Measurements from ENCODE around the gene TMTC4. TPM values are rescaled to one million over a fixed set of nuclear protein-coding genes. Genes with fewer than 3 reads are reported as not detected.

Gene TMTC4
- total RNA-seq, 1 experiment from 2014 or later: 45.5 TPM

DNA sequence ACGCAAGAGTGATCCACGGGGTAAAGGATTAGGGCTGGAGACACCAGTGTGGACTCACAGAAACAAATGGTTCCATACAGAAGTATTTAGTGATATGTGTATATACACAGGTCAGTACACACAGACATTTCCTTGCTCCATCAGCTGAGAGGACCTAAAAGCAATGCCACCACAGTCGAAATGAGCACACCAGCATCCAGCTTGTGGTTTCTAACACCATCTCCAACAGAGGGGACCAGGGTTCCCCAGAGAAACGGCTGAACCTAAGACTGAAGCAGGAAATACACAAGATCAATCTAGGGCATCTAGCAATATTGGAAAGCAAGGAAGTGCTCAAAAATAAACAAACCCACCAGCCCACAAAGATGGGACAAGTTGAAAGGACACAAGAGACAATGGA, 93.6 kb downstream of the TMTC4 start:
- H3K36me3 Mint-ChIP-seq: peaks cover 27% of the 10 kb centered on the region
- H3K27me3 Mint-ChIP-seq (ENCODE audit: low read depth): no peaks in the 10 kb centered on the region; the same call in 1 of the 2 replicates
- ATAC-seq: no peak
- no peaks in the 10 kb centered on the region for H3K4me1 Mint-ChIP-seq
- TF ChIP-seq, protein P1, sequence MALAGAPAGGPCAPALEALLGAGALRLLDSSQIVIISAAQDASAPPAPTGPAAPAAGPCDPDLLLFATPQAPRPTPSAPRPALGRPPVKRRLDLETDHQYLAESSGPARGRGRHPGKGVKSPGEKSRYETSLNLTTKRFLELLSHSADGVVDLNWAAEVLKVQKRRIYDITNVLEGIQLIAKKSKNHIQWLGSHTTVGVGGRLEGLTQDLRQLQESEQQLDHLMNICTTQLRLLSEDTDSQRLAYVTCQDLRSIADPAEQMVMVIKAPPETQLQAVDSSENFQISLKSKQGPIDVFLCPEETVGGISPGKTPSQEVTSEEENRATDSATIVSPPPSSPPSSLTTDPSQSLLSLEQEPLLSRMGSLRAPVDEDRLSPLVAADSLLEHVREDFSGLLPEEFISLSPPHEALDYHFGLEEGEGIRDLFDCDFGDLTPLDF (CRISPR knock-in tag; IDR thresholded peaks at IDR 0.05): no peak
- TF ChIP-seq, protein P2, sequence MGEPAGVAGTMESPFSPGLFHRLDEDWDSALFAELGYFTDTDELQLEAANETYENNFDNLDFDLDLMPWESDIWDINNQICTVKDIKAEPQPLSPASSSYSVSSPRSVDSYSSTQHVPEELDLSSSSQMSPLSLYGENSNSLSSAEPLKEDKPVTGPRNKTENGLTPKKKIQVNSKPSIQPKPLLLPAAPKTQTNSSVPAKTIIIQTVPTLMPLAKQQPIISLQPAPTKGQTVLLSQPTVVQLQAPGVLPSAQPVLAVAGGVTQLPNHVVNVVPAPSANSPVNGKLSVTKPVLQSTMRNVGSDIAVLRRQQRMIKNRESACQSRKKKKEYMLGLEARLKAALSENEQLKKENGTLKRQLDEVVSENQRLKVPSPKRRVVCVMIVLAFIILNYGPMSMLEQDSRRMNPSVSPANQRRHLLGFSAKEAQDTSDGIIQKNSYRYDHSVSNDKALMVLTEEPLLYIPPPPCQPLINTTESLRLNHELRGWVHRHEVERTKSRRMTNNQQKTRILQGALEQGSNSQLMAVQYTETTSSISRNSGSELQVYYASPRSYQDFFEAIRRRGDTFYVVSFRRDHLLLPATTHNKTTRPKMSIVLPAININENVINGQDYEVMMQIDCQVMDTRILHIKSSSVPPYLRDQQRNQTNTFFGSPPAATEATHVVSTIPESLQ (CRISPR knock-in tag; IDR thresholded peaks at IDR 0.05): no peak
- no peak for TF ChIP-seq NR2C2 (CRISPR knock-in tag; IDR thresholded peaks at IDR 0.05)
- no peak for TF ChIP-seq KAT7 (CRISPR knock-in tag; IDR thresholded peaks at IDR 0.05; ENCODE audit: borderline replicate concordance)
- TF ChIP-seq ZNF416 (CRISPR knock-in tag; IDR thresholded peaks at IDR 0.05): no peak
- no peak for TF ChIP-seq OVOL2 (CRISPR knock-in tag; IDR thresholded peaks at IDR 0.05; ENCODE audit: borderline replicate concordance)
- TF ChIP-seq CREM (CRISPR knock-in tag; IDR thresholded peaks at IDR 0.05): no peak
- TF ChIP-seq GTF2I (CRISPR knock-in tag; conservative IDR thresholded peaks at IDR 0.05): no peak
- no peak for TF ChIP-seq GABPB1 (CRISPR knock-in tag; IDR thresholded peaks at IDR 0.05)
- TF ChIP-seq JUN (CRISPR knock-in tag; IDR thresholded peaks at IDR 0.05): no peak
- no peak for TF ChIP-seq RORB (CRISPR knock-in tag; IDR thresholded peaks at IDR 0.05)
- TF ChIP-seq, protein P3, sequence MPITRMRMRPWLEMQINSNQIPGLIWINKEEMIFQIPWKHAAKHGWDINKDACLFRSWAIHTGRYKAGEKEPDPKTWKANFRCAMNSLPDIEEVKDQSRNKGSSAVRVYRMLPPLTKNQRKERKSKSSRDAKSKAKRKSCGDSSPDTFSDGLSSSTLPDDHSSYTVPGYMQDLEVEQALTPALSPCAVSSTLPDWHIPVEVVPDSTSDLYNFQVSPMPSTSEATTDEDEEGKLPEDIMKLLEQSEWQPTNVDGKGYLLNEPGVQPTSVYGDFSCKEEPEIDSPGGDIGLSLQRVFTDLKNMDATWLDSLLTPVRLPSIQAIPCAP (CRISPR knock-in tag; IDR thresholded peaks at IDR 0.05): no peak
- no peak for TF ChIP-seq ELF4 (CRISPR knock-in tag; IDR thresholded peaks at IDR 0.05; ENCODE audit: low read depth)
- POLR2A ChIA-PET: no interaction called here
- no peak overlapping the region for H3K4me3 Mint-ChIP-seq
- H3K27ac Mint-ChIP-seq: no peak overlapping the region
- no peak for DNase-seq (ENCODE audit: low spot score)
- peaks cover 30% of the 10 kb centered on the region for H3K9me3 Mint-ChIP-seq
- CTCF ChIA-PET: no interaction called here

DNA sequence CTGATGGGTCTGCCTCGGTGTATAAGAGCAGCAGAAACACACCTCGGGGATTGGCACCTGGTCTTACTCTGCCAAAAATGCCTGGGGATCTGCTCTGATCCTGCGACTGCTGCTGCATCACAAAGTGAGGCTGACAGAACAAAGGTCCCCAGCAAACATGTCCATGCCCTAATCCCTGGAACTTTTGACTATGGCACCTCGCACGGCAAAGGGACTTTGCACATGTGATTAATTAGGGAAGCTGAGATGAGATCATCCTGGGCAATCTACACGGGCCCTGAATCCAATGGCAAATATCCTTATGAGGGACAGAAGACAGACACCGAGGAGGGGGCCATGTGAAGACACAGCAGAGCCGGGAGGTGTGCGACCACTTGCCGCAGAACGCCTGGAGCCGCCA, 94.5 kb downstream of the TMTC4 start:
- peaks cover 2% of the 10 kb centered on the region for H3K4me1 Mint-ChIP-seq
- H3K4me3 Mint-ChIP-seq: no peak overlapping the region
- H3K27ac Mint-ChIP-seq: no peak overlapping the region
- peaks cover 30% of the 10 kb centered on the region for H3K9me3 Mint-ChIP-seq
- TF ChIP-seq SMAD4 (CRISPR knock-in tag; IDR thresholded peaks at IDR 0.05) (no peak), ESRRA (CRISPR knock-in tag; IDR thresholded peaks at IDR 0.05; ENCODE audit: borderline replicate concordance) (no peak)
- TF ChIP-seq, protein P4, sequence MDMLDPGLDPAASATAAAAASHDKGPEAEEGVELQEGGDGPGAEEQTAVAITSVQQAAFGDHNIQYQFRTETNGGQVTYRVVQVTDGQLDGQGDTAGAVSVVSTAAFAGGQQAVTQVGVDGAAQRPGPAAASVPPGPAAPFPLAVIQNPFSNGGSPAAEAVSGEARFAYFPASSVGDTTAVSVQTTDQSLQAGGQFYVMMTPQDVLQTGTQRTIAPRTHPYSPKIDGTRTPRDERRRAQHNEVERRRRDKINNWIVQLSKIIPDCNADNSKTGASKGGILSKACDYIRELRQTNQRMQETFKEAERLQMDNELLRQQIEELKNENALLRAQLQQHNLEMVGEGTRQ (CRISPR knock-in tag; IDR thresholded peaks at IDR 0.05): no peak
- TF ChIP-seq, protein P5, sequence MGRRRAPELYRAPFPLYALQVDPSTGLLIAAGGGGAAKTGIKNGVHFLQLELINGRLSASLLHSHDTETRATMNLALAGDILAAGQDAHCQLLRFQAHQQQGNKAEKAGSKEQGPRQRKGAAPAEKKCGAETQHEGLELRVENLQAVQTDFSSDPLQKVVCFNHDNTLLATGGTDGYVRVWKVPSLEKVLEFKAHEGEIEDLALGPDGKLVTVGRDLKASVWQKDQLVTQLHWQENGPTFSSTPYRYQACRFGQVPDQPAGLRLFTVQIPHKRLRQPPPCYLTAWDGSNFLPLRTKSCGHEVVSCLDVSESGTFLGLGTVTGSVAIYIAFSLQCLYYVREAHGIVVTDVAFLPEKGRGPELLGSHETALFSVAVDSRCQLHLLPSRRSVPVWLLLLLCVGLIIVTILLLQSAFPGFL (CRISPR knock-in tag; IDR thresholded peaks at IDR 0.05; ENCODE audit: borderline replicate concordance): no peak
- TF ChIP-seq, protein P6, sequence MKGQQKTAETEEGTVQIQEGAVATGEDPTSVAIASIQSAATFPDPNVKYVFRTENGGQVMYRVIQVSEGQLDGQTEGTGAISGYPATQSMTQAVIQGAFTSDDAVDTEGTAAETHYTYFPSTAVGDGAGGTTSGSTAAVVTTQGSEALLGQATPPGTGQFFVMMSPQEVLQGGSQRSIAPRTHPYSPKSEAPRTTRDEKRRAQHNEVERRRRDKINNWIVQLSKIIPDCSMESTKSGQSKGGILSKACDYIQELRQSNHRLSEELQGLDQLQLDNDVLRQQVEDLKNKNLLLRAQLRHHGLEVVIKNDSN (CRISPR knock-in tag; IDR thresholded peaks at IDR 0.05): no peak
- ChIA-PET POLR2A (no interaction called here), CTCF (no interaction called here)
- H3K36me3 Mint-ChIP-seq: peaks cover 27% of the 10 kb centered on the region
- DNase-seq (ENCODE audit: low spot score) (no peak), ATAC-seq (no peak)
- no peaks in the 10 kb centered on the region; the same call in 1 of the 2 replicates for H3K27me3 Mint-ChIP-seq (ENCODE audit: low read depth)
